ENCODE data around the gene EMC10.

The EMC10 gene

DNA sequence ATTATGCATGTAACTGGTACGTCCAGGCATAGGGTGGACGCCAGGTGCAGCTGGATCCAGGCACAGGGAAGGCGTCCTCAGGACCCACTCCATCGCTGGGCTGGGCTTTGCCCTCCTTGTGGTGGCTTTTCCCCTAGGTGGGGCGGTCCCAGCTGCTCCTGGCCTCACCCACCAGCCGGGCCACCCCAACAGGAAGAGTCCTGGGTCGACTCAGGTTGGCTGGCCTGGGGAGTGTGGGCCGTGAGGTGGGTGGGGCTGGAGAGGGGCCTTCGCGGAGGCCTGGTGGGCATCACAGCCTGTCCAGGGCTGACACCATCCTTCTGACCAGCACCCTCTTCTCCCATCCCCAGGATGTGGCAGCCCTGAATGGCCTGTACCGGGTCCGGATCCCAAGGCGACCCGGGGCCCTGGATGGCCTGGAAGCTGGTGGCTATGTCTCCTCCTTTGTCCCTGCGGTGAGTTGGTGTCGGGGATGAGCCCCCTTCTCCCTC, 3.5 kb downstream of the EMC10 start:
- H3K36me3 ChIP-seq (ENCODE audit: control insufficient read depth in 2 of 2, insufficient read depth in 1 of 2, low read length in 2 of 2), result peaks cover 15 to 62% of the 10 kb centered on the region in 2 experiments; a peak in 2 of 3 replicates
- no peak overlapping the region for H3K4me3 ChIP-seq (ENCODE audit: low read depth, low read length)
- no peak overlapping the region for H3K27ac ChIP-seq (ENCODE audit: extremely low read depth, low read depth, low read length)
- TF ChIP-seq HOXC10 (CRISPR knock-in tag; IDR thresholded peaks at IDR 0.05), result 0 out of 2 replicates have a peak, but pooled peaks have one; percentile 16
- TF ChIP-seq OSR2 (tag by site-specific recombination; IDR thresholded peaks at IDR 0.05), result no peak
- ChIA-PET CTCF (interaction anchor here (0.6 to 2.2 kb wide), 8 partner anchors 21 to 952 kb away, joined by 3 to 14 read pairs (median 3); no protein-coding TSS in a partner anchor), POLR2A (interaction anchor here (1.6 kb wide), 1 partner anchor 31 kb away, joined by 7 read pairs; the partner anchor contains the start of gene JOSD2)
- peaks cover 7% of the 10 kb centered on the region; the same call in 1 of the 2 replicates for H3K4me1 ChIP-seq (ENCODE audit: control insufficient read depth, insufficient read depth, low read length)
- no peaks in the 10 kb centered on the region for H3K9me3 ChIP-seq (ENCODE audit: control insufficient read depth, insufficient read depth, low read depth, low read length)

DNA sequence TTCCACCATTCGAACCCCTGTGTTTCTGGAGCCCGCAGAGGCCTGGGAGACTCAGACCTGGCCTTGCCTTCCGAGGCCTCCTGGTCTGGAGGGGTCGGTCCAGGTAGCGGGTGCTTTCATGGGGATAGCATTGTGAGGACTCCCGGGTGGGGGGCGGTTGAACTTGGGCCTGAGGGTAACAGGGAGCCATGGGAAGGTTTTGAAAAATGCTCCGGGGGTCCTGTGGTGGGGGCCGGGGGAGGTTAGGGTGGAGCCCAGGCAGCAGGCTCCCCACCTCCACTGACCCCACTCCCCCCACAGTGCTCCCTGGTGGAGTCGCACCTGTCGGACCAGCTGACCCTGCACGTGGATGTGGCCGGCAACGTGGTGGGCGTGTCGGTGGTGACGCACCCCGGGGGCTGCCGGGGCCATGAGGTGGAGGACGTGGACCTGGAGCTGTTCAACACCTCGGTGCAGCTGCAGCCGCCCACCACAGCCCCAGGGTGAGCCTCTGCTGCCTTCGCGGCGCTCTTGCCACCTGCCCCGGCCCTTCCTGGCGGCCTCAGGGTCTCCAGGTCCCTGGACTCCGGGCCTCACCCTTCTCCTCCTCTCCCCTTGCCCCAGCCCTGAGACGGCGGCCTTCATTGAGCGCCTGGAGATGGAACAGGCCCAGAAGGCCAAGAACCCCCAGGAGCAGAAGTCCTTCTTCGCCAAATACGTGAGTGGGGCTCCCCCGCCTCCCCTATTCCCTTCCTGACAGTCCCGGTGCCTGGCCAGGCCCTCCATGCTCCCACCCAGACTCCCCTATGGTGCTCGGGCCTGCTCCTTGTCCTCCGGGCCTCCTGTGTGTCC, 4.2 kb downstream of the EMC10 start:
- peaks cover 15 to 69% of the 10 kb centered on the region in 2 experiments; a peak in 2 of 3 replicates for H3K36me3 ChIP-seq (ENCODE audit: control insufficient read depth in 2 of 2, insufficient read depth in 1 of 2, low read length in 2 of 2)
- no peak overlapping the region for H3K27ac ChIP-seq (ENCODE audit: extremely low read depth, low read depth, low read length)
- TF ChIP-seq ZNF324 (tag by site-specific recombination; IDR thresholded peaks at IDR 0.05), result no peak
- no peak for TF ChIP-seq ZNF223 (tag by site-specific recombination; IDR thresholded peaks at IDR 0.05)
- TF ChIP-seq EGR2 (tag by site-specific recombination; IDR thresholded peaks at IDR 0.05; ENCODE audit: low read depth), result no peak
- TF ChIP-seq HOXC10 (CRISPR knock-in tag; IDR thresholded peaks at IDR 0.05), result 0 out of 2 replicates have a peak, but pooled peaks have one; percentile 33
- TF ChIP-seq, protein P1, sequence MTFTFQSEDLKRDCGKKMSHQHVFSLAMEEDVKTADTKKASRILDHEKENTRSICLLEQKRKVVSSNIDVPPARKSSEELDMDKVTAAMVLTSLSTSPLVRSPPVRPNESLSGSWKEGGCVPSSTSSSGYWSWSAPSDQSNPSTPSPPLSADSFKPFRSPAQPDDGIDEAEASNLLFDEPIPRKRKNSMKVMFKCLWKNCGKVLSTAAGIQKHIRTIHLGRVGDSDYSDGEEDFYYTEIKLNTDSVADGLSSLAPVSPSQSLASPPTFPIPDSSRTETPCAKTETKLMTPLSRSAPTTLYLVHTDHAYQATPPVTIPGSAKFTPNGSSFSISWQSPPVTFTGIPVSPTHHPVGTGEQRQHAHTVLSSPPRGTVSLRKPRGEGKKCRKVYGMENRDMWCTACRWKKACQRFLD (tag by site-specific recombination; IDR thresholded peaks at IDR 0.05), result no peak
- no peak for TF ChIP-seq GLIS1 (tag by site-specific recombination; IDR thresholded peaks at IDR 0.05)
- ChIA-PET POLR2A (interaction anchor here (0.6 kb wide), 1 partner anchor 58 kb away, joined by 3 read pairs; no protein-coding TSS in a partner anchor), CTCF (interaction anchor here (1.0 kb wide), 1 partner anchor 29 kb away, joined by 3 read pairs; no protein-coding TSS in a partner anchor)
- H3K9me3 ChIP-seq (ENCODE audit: control insufficient read depth, insufficient read depth, low read depth, low read length), result no peaks in the 10 kb centered on the region
- no peak overlapping the region for H3K4me3 ChIP-seq (ENCODE audit: low read depth, low read length)
- H3K4me1 ChIP-seq (ENCODE audit: control insufficient read depth, insufficient read depth, low read length), result peaks cover 7% of the 10 kb centered on the region; the same call in 1 of the 2 replicates

DNA sequence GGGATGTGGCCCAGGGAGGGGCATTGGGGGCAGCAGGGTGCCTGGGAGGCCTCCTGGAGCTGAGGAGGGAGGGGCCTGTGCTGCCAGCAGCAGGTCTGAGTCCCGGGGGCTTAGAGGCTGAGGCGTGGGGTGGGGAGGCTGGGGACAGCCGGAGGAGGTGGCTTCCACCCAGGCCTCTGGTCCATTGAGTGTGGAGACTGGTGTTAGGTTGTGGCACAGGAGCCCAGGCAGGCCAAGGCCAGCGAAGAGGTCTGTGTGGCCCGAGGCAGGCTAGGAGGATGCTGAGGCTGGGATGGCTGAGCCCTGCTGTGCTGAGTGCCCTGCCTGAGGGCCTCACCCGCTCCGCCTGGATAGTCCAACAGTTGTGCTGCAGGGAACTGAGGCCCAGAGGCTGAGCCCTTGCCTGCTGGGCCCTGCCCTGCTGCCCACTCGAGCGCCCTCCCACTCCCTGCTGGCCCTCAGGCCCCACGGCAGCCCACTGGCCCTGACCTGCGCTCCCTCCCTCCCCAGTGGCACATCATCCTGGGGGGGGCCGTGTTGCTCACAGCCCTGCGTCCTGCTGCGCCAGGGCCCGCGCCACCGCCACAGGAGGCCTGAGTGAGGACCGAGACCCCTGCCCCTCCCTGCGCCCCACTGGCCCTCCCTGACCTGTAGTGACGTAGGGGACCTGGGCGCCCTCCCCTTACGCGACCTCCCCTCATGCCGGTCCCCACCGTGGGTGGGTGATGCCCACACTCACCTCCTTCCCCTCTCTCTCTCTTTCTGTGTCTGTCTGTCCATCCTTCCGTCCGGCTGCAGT, 5.2 kb downstream of the EMC10 start:
- H3K36me3 ChIP-seq (ENCODE audit: control insufficient read depth in 2 of 2, insufficient read depth in 1 of 2, low read length in 2 of 2), result peaks cover 15 to 76% of the 10 kb centered on the region in 2 experiments; a peak in 2 of 3 replicates
- no peak overlapping the region for H3K4me3 ChIP-seq (ENCODE audit: low read depth, low read length)
- POLR2A ChIA-PET, result interaction anchor here (0.6 kb wide), 1 partner anchor 59 kb away, joined by 3 read pairs; no protein-coding TSS in a partner anchor
- no peak overlapping the region for H3K27ac ChIP-seq (ENCODE audit: extremely low read depth, low read depth, low read length)
- H3K4me1 ChIP-seq (ENCODE audit: control insufficient read depth, insufficient read depth, low read length), result peaks cover 7% of the 10 kb centered on the region; the same call in 1 of the 2 replicates
- CTCF ChIA-PET, result no interaction called here
- no peaks in the 10 kb centered on the region for H3K9me3 ChIP-seq (ENCODE audit: control insufficient read depth, insufficient read depth, low read depth, low read length)
- TF ChIP-seq ZNF555 (tag by site-specific recombination; conservative IDR thresholded peaks at IDR 0.05) (no peak), ZNF10 (tag by site-specific recombination; IDR thresholded peaks at IDR 0.05) (no peak), ZNF596 (tag by site-specific recombination; IDR thresholded peaks at IDR 0.05) (no peak), ZNF660 (tag by site-specific recombination; IDR thresholded peaks at IDR 0.05) (no peak), ZNF37A (tag by site-specific recombination; IDR thresholded peaks at IDR 0.05) (no peak), BCL11A (tag by site-specific recombination; IDR thresholded peaks at IDR 0.05; ENCODE audit: low read depth) (no peak), ZNF266 (tag by site-specific recombination; IDR thresholded peaks at IDR 0.05; ENCODE audit: low read depth) (no peak), ZNF658 (tag by site-specific recombination; IDR thresholded peaks at IDR 0.05) (no peak), ZBTB48 (tag by site-specific recombination; IDR thresholded peaks at IDR 0.05) (no peak), ZNF214 (tag by site-specific recombination; IDR thresholded peaks at IDR 0.05; ENCODE audit: borderline replicate concordance) (no peak), ZNF175 (tag by site-specific recombination; IDR thresholded peaks at IDR 0.05) (no peak), ZNF544 (tag by site-specific recombination; IDR thresholded peaks at IDR 0.05) (no peak), ZNF423 (tag by site-specific recombination; IDR thresholded peaks at IDR 0.05) (no peak), ZNF394 (tag by site-specific recombination; IDR thresholded peaks at IDR 0.05; ENCODE audit: borderline replicate concordance) (no peak)
- TF ChIP-seq, protein P2, sequence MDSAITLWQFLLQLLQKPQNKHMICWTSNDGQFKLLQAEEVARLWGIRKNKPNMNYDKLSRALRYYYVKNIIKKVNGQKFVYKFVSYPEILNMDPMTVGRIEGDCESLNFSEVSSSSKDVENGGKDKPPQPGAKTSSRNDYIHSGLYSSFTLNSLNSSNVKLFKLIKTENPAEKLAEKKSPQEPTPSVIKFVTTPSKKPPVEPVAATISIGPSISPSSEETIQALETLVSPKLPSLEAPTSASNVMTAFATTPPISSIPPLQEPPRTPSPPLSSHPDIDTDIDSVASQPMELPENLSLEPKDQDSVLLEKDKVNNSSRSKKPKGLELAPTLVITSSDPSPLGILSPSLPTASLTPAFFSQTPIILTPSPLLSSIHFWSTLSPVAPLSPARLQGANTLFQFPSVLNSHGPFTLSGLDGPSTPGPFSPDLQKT (IDR thresholded peaks at IDR 0.05; ENCODE audit: borderline replicate concordance, low read depth, low read length), result no peak

Data from HEK293 (cell line).